ENCODE measurements around the gene TAC4.

DNA sequence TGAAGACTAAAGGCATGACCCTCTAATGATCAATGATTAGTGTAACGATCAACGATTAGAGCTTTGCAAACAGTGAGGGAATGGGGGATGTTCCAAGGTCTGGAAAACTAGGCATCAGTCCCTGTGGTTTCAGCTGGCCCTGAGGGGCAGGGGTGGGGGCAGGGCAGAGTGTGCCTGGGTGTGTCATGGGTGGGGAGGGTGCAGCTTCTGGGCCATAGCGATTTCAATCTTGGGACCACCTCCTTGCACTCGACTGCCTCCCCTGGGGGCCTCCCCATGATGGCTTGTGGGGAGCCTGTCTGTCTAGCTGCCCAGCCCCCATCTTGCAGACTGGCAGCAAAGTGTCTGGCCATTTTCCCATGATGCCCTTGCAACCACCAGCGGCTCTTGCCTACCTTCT is 8.4 kb downstream of the TAC4 start:
- no peak for TF ChIP-seq EZH2 (IDR thresholded peaks at IDR 0.05; ENCODE audit: insufficient read depth, poor library complexity, severe bottlenecking)
- TF ChIP-seq EZH2phosphoT487 (IDR thresholded peaks at IDR 0.05; ENCODE audit: insufficient read depth, low read depth): no peak
